NCI-H1417 treated with DMSO at 0.1 percent for 48 hours (cell line): ENCODE data around the gene TOP1.
"Not testable (repeated sequence)": the region's sequence is repeated elsewhere in the genome, so short reads cannot be mapped to it uniquely, and the experiment has no call there.

Experiments
- DNase-seq: peaks from one replicate; lab custom pipeline; 2025; lab: John Stamatoyannopoulos, UW

TOP1 gene

DNA sequence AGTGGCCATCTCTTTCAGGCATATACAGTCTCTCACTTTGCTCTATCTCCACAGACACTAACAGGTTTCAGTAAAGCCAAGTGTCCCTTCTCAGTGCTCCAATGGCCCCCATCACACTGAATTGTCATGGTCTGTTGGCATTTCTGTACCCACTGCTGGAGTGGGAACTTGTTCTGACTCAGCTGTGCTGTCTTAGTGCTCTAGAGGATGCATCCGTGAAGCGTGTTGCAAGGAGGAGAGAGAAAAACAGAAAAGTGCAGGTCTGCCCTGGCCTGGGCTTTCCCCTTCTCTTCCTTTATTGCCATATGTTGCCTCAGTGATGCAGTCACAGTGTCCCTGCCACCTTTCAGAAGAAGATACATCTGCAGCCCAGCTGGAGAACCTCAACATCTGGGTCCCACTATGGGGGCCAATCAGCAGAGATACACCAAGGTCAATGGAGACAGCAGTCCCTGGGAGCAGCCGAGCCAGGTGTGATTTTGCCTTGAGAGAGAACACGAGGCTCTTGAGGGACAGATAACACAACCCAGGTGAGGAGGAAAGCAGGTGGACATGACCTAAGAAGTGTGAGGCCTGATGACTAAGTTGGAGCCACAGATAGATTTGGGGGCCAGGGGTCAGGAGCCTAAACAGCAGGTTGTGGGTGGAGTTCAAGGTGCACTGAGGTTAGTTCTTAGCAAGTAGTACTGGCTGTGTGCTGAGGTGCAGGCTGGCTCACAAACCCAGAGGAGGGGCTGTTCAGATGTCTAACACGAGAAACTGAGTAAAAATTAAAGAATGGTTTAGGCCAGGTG is 103.2 kb downstream of the TOP1 start:
- DNase-seq: no peak

DNA sequence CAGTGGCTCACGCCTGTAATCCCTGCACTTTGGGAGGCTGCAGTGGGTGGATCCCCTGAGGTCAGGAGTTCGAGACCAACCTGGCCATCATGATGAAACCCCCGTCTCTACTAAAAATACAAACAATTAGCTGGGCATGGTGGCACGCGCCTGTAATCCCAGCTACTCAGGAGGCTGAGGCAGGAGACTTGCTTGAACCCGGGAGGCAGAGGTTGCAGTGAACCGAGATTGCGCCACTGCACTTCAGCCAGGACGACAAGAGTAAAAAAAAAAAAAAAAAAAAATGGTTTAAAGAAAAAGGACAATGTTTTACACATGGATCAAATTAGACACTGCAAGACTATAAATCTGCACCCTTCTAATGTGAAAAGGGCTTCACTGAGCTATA is 103.8 kb downstream of the TOP1 start:
- DNase-seq: not testable (repeated sequence)

DNA sequence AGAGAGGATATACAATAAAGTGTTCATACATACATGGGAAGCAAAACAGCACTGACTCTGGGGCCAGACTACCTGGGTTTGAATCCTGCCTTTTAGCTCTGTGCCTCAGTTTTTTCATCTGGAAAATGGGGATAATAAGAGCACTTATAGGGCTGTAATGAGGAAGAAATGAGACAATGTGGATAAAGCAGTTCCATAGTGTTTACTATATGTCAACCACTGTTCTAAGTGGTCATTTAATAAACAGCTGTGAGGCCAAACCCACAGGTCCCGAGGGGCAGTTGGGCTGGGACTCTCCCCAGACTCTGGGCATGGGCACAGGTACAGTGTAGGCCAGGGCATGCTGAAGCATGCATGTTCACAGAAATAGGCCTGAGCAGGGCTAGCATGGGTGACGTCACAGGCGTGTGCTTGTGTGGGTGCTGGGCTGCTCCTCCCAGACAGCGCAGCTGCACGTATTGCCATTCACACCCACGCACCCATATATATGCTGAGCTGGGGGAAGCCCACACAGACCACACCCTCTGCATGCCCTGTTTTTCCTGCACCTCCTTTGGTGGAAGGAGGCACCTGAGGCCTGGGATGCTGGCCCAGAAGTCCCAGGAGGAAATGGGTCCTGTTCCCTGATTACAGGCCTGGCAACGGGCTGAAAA is 105.2 kb downstream of the TOP1 start:
- no peak for DNase-seq

DNA sequence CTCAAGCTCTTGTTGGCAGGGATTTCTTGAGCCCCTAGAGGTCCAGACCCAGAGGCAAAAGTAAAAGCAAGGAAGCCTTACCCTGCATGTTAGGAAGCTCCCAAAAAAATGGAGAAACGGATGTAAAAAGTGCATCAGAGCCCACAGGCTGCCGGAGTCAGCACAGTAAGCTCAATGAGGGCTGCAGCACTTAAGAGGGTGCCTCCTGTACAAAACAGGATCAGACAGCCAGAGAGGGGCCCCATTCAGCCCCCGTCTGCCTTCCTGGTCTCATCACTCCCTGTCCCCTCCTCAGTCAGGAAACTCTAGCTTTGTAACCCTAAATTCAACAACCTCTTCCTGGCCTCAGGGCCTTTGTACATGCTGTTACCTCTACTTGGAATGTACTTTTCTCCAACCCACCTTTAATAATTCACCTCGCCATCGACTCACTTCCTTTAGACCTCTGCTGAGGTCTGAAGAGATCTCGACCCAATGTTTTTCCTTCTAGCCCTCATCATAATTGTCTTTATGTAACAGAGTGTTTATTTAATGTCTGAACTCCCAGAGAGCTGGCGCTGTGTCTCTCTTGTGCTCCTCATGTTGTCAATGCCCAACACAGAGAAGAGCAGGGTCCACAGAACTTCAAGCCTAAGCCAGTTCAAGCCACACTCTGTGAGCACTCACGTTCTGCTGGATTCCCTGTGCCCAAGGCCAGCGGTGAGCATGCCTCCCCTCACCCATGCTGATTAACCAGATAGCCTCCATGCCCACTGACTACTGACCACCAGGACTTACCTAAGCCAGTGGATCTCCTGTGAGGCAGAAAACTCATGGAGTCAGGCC is 106.0 kb downstream of the TOP1 start:
- no peak for DNase-seq

DNA sequence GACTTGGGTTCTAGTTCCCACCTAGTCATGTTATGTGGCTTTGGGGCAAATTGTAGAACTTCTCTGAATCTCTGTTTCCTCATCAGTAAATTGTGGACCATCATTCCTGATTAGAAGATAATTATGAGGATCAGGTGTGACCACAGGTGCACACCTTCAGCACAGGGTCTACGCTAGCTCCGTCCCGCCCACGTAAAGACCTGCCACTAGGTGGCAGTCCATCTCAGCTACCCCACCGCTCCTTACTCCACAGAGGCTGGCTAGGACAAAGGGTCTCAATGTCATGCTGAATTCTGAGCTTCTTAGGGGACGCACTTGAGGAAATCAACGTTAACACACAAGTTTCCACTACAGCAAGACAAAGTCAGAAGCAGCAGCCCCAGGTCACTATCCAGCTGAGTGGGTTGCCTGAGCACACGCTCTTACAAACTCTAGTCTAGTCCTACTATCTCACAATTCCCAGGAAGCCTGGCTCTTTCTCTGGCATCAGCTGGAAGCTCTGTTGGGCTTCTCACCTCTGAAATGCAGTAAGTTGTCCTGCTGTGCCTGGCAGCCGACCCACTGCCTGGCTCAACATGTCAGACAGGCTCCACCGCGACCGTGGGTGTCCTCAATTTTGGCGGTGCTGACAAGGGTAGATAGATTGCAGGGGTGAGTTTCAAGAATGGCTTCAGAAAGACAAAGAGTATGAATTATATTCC is 106.7 kb downstream of the TOP1 start:
- no peak for DNase-seq

DNA sequence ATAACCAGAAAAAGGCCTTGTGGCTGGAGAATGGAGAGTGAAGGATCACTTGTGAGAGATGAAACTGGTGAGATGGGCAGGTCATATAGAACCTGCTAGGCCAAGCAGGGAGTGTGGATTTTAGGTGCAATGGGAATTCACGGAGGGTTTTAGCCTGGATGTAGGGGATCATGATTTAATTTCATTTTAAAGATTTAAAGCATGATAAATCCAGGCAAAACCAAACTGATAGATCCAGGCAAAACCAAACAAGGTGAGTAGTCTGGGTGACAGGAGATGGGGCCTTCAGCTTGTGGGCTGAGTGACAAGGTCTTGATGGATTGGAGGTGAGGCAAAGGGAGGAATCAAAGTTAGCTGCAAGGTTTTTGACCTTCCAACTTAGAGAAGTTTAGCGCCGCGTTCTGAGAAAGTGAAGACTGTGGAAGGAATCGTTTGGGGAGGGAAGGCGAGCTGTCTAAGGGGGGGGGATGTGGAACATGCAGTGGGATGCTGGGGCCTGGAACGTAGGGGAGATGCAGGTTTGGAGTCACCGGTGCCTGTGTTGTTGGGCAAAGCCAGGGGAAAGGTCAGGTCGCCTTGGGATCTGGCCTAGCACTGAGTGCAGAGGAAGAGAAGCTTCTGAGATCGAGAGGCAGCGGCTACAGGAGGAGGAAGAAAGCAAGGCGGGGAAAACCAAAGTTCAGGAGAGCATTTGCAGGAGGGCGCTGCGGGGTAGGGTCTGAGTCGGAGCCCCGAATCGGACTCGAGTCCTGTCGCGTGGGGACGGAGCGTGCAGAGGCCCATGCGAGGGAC is 107.5 kb downstream of the TOP1 start:
- DNase-seq: no peak

DNA sequence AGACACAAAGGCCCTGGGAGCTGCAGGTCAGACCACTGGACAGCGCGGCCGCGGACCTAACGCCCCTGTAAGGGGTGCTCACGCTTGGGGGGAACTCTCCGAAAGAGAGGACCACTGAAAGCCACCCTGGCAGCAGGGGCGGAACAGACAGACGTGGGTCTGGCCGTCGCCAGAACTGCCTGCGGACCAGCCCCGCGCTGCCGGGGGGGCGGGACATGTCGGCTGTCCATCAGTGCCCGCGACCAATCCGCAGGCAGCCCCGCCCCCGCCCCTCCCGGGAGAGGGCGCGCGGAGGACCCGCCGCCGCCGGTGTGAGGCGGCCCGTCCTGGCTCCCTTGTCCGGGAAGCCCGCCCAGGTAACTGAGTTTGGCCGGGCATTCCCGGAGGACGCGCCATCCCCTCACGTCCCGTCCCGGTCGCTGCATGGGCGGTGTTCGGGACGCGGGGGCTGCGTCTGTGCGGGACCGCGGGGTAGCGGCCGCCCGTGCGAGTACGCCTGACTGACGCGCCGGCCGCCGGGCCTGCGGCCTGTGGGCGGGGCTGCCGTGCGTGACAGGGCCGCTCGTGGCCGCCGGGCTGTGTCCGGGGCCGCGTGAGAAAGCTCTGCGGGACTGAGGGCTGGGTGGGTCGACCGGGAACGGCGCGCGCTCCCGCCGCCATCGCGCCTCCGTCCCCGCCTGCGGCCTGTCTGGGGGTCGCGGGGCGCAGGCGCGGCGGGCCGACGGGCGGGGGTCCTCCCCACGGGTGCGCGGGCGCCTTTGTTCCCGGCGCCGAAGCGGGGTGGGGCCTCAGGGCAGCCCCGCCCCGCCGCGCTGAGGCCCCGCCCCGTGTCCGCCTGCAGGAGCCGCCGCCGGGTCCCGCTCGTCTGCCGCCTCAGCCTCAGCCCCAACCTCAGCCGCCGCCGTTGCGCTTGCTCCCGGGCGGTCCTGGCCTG is 108.3 kb downstream of the TOP1 start, which contains the start of gene PLCG1:
PLCG1 (plus strand) TSS at position 864 of the 934 bp plus-strand sequence. CDS start 99 bp downstream, outside the sequence.
- DNase-seq: peak; percentile 37

DNA sequence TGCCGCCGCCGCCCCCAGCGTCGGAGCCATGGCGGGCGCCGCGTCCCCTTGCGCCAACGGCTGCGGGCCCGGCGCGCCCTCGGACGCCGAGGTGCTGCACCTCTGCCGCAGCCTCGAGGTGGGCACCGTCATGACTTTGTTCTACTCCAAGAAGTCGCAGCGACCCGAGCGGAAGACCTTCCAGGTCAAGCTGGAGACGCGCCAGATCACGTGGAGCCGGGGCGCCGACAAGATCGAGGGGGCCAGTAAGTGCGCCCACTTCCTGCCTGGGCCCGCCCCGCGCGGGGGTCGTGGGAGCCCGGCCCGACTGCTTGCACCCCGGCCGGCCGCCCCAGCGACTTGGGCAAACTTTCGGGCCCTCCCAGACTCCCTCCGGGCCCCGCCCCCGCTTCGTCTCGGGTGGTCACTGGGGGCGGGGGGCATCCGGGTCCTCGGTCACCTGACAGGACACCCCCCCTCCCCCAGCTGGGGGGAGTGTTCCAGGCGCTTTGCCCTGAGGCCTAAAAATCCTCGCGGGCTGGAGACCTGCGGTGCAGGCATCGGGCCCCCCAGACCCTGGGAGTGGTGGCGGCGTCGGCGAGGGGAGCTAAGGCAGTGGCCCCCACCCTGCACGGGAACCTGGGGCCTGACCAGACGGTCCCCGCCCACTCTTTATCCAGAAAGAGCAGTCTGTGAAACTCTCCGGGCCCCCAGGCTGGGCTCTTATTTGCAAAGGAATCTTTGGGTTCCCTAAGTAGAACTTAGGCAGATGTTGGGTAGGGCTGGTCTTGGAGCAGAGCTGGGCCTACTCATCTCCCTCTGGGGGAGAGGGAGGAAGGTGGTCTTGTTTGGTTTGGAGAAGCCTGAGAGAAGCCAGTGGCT is 109.2 kb downstream of the TOP1 start:
- DNase-seq: no peak

DNA sequence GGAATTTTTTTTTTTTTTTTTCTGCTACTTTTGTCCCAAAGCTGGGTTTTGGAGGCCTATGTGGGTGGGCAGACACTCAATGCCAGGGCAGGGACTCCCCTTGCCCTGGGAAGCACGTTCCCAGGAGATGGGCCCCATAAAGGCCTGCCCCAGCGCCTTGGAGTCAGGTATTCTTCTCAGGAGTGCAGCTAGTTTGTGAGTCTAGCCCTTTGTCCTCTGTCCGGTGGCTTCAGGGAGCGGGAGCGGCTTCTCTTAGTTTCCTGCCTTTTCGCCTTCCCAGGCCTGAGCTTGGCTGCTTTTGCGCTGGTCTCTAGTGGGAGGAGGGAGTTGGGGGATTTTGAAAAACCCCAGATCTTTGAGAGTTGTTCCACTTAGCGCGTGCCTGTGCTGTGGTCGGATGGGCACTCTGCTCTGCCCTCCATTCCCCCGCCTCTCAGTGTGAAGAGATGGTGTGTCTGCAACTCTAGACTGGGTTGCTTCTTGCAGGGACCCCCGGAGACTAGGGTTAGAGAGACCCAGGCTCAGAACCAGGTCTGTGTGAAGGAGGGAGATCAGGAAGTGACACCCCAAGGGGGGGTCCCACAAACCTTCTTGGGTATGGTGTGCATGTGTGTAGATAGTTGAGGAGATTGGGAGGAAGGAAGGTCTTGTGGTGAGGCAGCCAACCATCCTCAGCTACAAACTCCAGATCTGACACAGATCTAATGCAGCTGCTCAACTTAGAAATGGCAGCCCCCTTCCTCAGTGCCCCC is 110.0 kb downstream of the TOP1 start:
- DNase-seq: no peak

DNA sequence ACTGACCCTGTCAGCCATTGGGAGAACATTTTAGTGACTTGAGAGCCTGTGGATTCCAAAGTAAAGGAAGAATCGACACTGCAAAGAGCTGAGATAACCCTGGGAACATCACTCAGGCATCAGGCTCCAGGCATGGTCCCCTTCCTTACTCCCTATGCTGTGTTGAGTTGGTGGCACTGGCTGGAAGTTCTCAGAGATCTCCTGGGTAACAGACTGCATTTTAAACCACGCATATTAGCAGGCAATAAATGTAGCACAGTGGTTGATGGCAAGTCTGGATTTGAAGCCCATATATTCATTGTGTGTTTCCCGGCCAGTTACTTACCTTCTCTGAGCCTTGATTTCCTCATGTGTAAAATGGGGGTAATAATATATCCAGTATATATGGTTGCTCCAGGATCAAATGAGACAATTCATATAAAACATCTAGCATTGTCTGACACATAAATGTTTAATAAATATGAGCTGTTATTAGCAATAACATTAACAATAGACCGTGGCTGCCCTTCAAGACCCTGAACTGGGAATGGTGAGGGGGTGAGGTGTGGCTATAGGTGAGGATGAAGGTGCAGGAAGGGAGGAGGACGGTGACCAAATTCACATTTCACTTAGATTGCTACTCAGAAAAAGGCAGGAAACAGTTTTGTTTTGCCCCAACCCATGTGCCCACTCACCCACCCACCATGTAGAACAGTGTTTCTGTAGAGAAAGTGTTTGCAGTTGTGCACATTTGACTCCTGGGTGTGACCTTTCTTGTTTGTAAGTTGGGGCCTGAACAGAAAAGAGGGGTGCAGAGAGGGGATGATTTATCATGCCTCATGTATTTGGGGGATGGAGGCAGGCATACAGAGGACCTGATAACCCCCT is 110.8 kb downstream of the TOP1 start:
- no peak for DNase-seq

DNA sequence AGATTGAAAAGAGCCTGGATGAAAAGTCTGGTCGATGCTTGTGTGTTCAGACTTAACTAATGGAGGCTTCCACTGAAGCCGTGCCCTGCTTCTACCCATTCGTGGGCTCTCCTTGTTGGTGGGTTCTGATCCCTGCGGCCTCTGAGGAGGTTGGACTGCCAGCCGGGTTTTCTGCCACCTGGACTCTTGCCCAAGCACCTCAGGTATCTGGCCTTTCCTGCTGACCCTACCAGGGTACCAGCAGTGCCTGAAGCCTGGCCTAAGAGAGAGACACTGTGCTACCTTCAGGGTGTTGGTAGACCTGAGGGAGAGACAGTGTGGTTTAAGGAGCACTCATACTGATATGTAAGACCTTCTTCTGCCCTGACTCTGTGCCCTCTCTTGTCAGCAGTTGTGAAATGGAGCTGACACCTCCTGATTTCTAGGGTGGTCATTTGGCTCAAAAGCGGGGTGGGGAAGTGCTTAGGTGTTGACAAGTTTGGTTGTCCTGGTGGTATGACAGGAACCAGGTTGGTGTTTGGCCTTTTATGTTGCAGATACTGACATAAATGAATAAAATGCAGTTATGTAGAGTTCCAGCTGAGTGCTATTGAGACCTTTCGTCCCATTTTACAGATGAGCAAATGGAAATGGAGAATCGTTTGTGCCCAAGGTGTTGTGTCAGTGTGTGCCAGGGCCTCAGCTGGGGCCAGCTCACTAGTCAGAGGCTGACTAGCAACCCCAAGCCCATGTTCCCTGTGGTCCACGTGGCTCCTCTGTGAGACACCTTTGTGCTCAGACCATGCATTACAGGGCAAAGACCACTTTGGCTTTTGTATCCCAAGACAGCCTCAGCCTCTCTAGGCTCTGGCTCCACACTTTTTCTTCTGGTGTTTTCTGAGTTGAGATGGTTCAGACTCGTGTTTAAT is 111.9 kb downstream of the TOP1 start:
- DNase-seq: no peak

DNA sequence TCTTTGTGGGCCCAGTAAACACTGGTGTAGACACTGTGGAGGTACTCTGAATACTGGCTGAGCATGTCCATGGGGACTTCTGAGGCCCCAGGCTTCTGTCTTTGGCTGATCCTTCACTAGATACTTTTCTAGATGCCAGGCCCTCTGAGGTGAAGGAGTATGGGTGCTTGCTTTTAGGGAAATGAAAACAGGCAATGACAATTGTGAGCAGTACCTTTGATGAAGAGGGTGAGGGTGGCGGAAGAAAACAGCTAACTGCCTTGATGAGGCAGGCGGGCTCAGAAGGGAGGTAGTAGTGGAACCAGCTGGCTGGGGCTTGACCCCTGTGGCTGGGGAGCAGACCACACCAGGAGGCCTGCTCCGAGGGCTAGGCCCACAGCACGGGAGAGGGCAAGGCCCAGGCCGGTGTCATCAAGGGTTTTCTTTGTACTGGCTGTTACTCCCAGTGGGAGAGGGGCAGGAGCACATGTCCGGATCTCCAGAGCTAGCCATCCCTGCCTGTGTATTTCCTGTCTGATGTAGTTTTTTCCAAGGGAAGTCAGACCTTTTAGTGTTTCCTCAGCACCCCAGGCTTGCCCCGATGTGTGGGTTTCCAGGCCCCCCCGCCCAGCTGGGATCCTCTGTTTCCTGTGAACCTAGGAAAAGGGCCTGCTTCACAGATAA is 112.7 kb downstream of the TOP1 start:
- DNase-seq: no peak

DNA sequence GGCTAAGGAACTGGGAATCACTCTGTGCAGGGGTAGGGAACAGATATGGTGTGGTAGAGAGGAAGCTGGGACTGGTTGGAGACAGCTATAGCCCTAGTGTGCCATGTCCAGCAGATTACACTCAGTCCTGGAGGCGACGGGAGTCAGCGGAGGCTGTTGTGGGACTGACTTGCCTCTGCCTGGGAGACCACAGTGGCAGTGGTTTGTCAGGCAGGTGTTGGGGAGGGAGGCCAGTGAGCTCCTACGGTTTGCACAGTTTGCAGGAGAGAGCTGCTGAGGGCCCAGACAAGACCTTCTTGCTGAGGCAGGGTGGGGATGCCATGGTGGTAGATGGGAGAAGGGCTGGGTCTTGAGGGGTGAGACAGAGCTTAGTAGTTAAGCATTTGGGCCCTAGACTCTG is 113.6 kb downstream of the TOP1 start:
- no peak for DNase-seq

DNA sequence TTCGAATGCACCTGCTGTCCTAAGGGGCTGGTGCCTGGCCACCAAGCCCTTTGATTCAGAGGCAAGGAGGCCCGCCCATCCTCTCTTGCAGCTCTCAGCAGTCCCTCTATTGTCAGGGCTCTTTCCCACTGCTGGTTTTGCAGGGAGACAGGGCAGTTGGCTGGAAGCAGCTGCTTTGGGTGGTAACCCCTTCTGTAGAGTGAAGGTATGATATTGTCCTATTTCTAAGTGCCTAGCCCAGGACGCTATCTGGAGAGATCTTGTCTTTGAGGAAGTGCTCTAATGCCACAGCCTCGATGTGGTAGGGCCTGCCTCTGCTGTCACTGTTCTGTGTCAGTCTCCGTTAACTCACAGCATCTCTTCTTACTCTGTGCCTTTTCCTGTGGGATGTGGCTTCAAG is 114.3 kb downstream of the TOP1 start:
- DNase-seq: no peak

DNA sequence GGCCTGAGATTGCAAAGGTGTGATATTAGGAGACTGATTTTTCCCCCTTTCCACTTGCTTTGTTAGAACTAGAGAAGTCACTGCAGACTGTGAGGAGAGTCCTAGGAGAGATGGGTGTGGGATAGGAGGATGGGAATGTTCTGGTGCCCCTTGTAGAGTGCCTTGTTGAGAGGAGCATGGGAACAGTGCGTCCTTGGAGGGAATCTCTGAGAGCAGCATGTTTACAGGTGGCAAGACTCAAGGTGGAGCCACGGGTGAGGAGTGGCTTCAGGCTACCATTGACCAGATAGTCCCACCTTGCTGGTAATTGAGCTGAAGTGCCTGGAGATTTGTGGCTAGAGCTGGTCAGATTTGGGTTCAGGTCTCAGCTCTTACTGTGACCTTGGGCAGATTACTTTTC is 114.7 kb downstream of the TOP1 start:
- no peak for DNase-seq

DNA sequence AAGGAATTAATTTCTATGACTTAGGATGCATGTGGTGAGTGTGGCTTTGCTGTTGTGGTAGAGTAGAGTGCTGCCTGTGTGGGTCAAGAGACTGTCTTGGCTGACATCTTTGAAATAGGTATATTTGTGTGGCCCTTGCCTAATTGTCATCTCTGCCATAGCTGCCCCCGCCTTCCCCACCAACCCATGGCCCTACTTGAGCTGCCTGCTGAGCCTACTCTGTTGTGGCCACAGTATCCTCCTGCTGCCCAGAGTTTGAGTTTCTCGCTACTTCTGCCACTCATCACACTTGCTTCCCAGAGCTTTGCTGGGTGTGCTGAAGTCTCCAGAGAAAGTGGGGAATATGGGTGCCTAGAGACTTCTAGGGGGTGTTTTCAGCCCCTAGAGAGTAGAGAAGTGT is 116.7 kb downstream of the TOP1 start:
- DNase-seq: no peak
